Measurements from ENCODE around the gene BTBD17. TPM values are rescaled to one million over a fixed set of nuclear protein-coding genes. Genes with fewer than 3 reads are reported as not detected.
"Not testable (repeated sequence)": the region's sequence is repeated elsewhere in the genome, so short reads cannot be mapped to it uniquely, and the experiment has no call there.

Gene BTBD17
- total RNA-seq, 1 experiment from 2014 or later = not detected

DNA sequence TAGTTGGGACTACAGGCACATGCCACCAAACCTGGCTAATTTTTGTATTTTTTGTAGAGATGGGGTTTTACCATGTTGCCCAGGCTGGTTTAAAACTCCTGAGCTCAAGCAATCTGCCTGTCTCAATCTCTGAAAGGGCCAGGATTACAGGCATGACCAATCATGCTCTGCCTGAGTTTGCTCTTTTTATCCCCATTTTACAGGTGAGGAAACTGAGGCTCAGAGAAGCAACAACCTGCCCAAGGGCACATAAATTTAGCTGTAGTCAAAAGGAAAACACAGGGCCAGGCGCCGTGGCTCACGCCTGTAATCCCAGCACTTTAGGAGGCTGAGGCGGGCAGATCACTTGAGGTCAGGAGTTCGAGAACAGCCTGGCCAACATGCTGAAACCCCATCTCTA is 43.6 kb upstream of the BTBD17 start:
- H3K9me3 ChIP-seq (ENCODE audit: control insufficient read depth in 1 of 2, insufficient read depth in 1 of 2, low read depth in 1 of 2, low read length in 2 of 2); H4K20me1 ChIP-seq (ENCODE audit: insufficient read depth); RAD21 ChIA-PET (ENCODE audit: low non-redundant PET in 1 of 2, low total read pairs in 2 of 2, uncharacterized antibody in 2 of 2, unreplicated experiment in 2 of 2); H3K9me2 ChIP-seq (ENCODE audit: insufficient read depth); H3K36me3 ChIP-seq (ENCODE audit: control insufficient read depth in 1 of 2, insufficient read depth in 2 of 2, low read length in 2 of 2); POLR2A ChIA-PET; ATAC-seq; H3K79me2 ChIP-seq (ENCODE audit: insufficient read depth, low read length); H3K27ac ChIP-seq (ENCODE audit: low read depth, low read length); BruUV-seq (replicated peaks); H2AFZ ChIP-seq (ENCODE audit: low read depth, low read length, poor library complexity, severe bottlenecking); intact Hi-C loops (cut with micrococcal nuclease); H3K4me2 ChIP-seq (ENCODE audit: low read length); DNase-seq (ENCODE audit: low read depth, low spot score); H3K27me3 ChIP-seq (ENCODE audit: insufficient read depth, low read length); H3K4me3 ChIP-seq (replicated peaks in 1 of 2; ENCODE audit: low read depth in 1 of 2, low read length in 2 of 2); H3K9ac ChIP-seq (ENCODE audit: low read length): not testable (repeated sequence)
- CTCF ChIA-PET = interaction anchor here (1.1 to 2.5 kb wide), 2 partner anchors 11 to 26 kb away, joined by 3 to 7 read pairs; no protein-coding TSS in a partner anchor
- H3K4me1 ChIP-seq (ENCODE audit: control insufficient read depth in 1 of 2, insufficient read depth in 2 of 2, low read length in 2 of 2) = peaks cover 0 to 19% of the 10 kb centered on the region in 2 experiments; a peak in 2 of 4 replicates

DNA sequence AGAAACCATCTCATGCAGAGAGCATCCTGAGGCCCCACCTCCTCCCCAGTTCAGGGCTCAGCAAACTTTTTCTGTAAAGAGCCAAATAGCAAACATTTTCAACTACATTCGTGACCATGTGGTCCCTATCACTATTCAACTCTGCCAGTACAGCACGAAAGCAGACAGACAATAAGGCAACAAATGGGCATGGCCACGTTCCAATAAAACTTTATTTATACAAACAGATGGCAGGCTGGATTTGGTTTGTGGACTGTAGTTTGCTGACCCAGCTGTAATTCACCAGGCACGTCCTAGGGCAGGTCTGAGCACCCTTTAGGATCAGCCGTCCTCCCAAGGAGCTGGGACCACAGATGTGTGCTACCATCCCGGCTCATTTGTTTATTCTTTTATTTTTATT is 43.1 kb upstream of the BTBD17 start:
- H3K79me2 ChIP-seq (ENCODE audit: insufficient read depth, low read length) = no peaks in the 10 kb centered on the region
- TF ChIP-seq CBX3 (IDR thresholded peaks at IDR 0.05; ENCODE audit: low read depth) (no peak), ZNF274 (IDR thresholded peaks at IDR 0.05; ENCODE audit: low read depth, low read length) (no peak), SRF (IDR thresholded peaks at IDR 0.05; ENCODE audit: low read depth) (no peak), POLR2A (IDR thresholded peaks at IDR 0.05; ENCODE audit: borderline replicate concordance, extremely low read depth, insufficient read depth, insufficient read length) (no peak), EGR1 (IDR thresholded peaks at IDR 0.05; ENCODE audit: low read depth) (no peak)
- CTCF ChIA-PET = interaction anchor here (1.1 to 2.5 kb wide), 2 partner anchors 12 to 25 kb away, joined by 3 to 7 read pairs; no protein-coding TSS in a partner anchor
- H3K9me2 ChIP-seq (ENCODE audit: insufficient read depth) = no peaks in the 10 kb centered on the region
- no peak for ATAC-seq
- H3K4me1 ChIP-seq (ENCODE audit: control insufficient read depth in 1 of 2, insufficient read depth in 2 of 2, low read length in 2 of 2) = peaks cover 0 to 15% of the 10 kb centered on the region in 2 experiments; a peak in 2 of 4 replicates
- RAD21 ChIA-PET (ENCODE audit: low non-redundant PET in 1 of 2, low total read pairs in 2 of 2, uncharacterized antibody in 2 of 2, unreplicated experiment in 2 of 2) = no interaction called here
- no peak overlapping the region for H3K9ac ChIP-seq (ENCODE audit: low read length)
- no peaks in the 10 kb centered on the region for H3K27me3 ChIP-seq (ENCODE audit: insufficient read depth, low read length)
- H3K4me3 ChIP-seq (replicated peaks in 1 of 2; ENCODE audit: low read depth in 1 of 2, low read length in 2 of 2) = no peak overlapping the region
- H3K4me2 ChIP-seq (ENCODE audit: low read length) = no peak overlapping the region
- no peaks in the 10 kb centered on the region for H4K20me1 ChIP-seq (ENCODE audit: insufficient read depth)
- H3K27ac ChIP-seq (ENCODE audit: low read depth, low read length) = no peak overlapping the region
- intact Hi-C loops (cut with micrococcal nuclease) = no loop called here
- DNase-seq (ENCODE audit: low read depth, low spot score) = no peak
- no peak overlapping the region for H2AFZ ChIP-seq (ENCODE audit: low read depth, low read length, poor library complexity, severe bottlenecking)
- BruUV-seq (replicated peaks) = no TSS peak
- H3K36me3 ChIP-seq (ENCODE audit: control insufficient read depth in 1 of 2, insufficient read depth in 2 of 2, low read length in 2 of 2) = no peaks in the 10 kb centered on the region
- no peaks in the 10 kb centered on the region for H3K9me3 ChIP-seq (ENCODE audit: control insufficient read depth in 1 of 2, insufficient read depth in 1 of 2, low read depth in 1 of 2, low read length in 2 of 2)
- POLR2A ChIA-PET = no interaction called here

All from HCT116 (cell line).